Mesothelial cell of epicardium (in vitro differentiated cells): Measurements from ENCODE around the gene ZNF70. TPM values are rescaled to one million over a fixed set of nuclear protein-coding genes. Genes with fewer than 3 reads are reported as not detected.

Experiments
- DNase-seq, 2 experiments: peaks; one replicate each; pipeline ENCODE4 v3.0.0; 2021; ENCODE audit warnings: low spot score in 2 of 2; ENCODE audit not compliant: unreplicated experiment in 2 of 2
- H3K27ac Mint-ChIP-seq: 2 replicates; pipeline ENCODE4 v1.8.0; 2021; ENCODE audit warnings: mixed read lengths
- H3K27me3 Mint-ChIP-seq: 2 replicates; pipeline ENCODE4 v1.8.0; 2021; ENCODE audit warnings: low read depth, mixed read lengths
- H3K36me3 Mint-ChIP-seq: 2 replicates; pipeline ENCODE4 v1.8.0; 2021; ENCODE audit warnings: mixed read lengths
- H3K4me1 Mint-ChIP-seq: 2 replicates; pipeline ENCODE4 v1.8.0; 2021; ENCODE audit warnings: mixed read lengths
- H3K4me3 Mint-ChIP-seq: 2 replicates; pipeline ENCODE4 v1.8.0; 2021; ENCODE audit warnings: mild to moderate bottlenecking, moderate library complexity, mixed read lengths
- H3K9me3 Mint-ChIP-seq: 2 replicates; pipeline ENCODE4 v1.8.0; 2021; ENCODE audit warnings: mixed read lengths
- total RNA-seq: library from RNA; stranded (reverse); gene quantifications from 3 replicates; pipeline ENCODE4 v1.2.1, GENCODE V29; 2021
- TF ChIP-seq, protein P1 (sequence below): fragments of 200-600 bp; sonication (generic); IDR thresholded peaks from one replicate; pipeline ENCODE4 v1.5.0; 2021; ENCODE audit warnings: antibody characterized with exemption; ENCODE audit not compliant: unreplicated experiment

The ZNF70 gene
- total RNA-seq, 1 donor from 2014 or later: 17.8 TPM

DNA sequence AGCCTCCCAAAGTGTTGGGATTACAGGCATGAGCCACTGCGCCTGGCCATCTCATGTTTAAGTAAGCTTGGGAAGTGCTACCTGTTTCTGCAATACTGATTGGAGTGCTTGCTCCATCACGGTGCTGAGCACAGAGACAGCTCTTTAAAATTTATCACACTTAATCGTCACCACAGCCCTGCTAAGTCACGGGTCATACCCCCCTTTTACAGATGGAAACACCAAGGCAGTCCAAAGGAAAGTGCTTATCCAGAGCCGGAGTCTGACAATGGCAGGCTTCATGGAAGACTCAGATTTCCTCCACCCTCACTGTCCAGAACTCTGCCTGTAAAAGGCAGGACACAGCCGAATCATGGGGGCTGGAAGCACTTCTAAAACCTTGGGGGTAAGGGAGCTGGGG, 9.1 kb upstream of the ZNF70 start:
- peaks cover 11% of the 10 kb centered on the region for H3K4me1 Mint-ChIP-seq
- H3K36me3 Mint-ChIP-seq: no peaks in the 10 kb centered on the region
- no peaks in the 10 kb centered on the region for H3K9me3 Mint-ChIP-seq
- H3K27ac Mint-ChIP-seq: no peak overlapping the region
- no peaks in the 10 kb centered on the region for H3K27me3 Mint-ChIP-seq
- TF ChIP-seq, protein P1, sequence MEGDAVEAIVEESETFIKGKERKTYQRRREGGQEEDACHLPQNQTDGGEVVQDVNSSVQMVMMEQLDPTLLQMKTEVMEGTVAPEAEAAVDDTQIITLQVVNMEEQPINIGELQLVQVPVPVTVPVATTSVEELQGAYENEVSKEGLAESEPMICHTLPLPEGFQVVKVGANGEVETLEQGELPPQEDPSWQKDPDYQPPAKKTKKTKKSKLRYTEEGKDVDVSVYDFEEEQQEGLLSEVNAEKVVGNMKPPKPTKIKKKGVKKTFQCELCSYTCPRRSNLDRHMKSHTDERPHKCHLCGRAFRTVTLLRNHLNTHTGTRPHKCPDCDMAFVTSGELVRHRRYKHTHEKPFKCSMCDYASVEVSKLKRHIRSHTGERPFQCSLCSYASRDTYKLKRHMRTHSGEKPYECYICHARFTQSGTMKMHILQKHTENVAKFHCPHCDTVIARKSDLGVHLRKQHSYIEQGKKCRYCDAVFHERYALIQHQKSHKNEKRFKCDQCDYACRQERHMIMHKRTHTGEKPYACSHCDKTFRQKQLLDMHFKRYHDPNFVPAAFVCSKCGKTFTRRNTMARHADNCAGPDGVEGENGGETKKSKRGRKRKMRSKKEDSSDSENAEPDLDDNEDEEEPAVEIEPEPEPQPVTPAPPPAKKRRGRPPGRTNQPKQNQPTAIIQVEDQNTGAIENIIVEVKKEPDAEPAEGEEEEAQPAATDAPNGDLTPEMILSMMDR: no peak
- H3K4me3 Mint-ChIP-seq: no peak overlapping the region
- no peak for DNase-seq

DNA sequence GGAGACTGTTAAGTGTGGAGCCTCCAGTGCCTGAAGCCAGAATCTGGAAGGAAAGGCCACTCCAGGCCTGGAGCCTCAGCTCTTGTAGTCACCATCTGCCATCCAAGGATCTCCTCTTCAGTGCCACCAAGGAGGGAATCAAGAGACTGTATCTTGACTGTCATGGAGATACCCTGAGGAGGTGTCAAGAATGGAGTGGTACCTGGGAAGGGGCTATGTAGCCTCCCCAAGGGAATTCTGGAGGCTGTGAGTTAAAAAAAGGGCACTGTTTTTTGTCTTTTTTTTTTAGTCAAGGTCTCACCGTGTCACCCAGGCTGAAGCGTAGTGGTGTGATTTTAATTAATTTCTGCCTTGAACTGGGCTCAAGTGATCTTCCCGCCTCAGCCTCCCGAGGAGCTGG, 8.7 kb upstream of the ZNF70 start:
- H3K27ac Mint-ChIP-seq: no peak overlapping the region
- H3K36me3 Mint-ChIP-seq: no peaks in the 10 kb centered on the region
- H3K4me1 Mint-ChIP-seq: peaks cover 11% of the 10 kb centered on the region

DNA sequence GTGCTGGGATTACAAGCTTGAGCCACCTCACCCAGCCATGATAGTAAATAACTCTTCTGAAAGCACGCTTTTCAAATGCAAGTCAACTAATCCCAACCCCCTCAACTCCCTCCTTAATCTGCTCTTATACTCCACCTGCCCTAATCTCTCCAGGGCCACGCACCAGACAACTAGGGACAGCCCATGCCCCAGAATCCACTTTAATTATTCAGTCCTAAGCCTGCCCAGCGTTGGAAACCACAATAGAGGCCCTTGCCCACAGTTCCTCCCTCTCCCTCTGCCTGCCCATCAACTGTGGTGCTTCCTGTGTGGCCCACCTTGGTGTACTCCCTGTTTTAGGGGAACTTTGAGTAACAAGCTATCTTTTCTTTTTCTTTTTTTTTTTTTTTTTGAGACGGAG, 6.0 kb upstream of the ZNF70 start:
- Mint-ChIP-seq H3K4me3 (no peak overlapping the region), H3K9me3 (no peaks in the 10 kb centered on the region), H3K4me1 (peaks cover 4% of the 10 kb centered on the region), H3K27ac (no peak overlapping the region), H3K27me3 (no peaks in the 10 kb centered on the region), H3K36me3 (no peaks in the 10 kb centered on the region)
- TF ChIP-seq, protein P1: no peak
- no peak for DNase-seq

More for the DNA sequence above, 8.7 kb upstream of the ZNF70 start:
- no peak overlapping the region for H3K4me3 Mint-ChIP-seq
- H3K9me3 Mint-ChIP-seq: no peaks in the 10 kb centered on the region
- TF ChIP-seq, protein P1: no peak
- DNase-seq: no peak
- no peaks in the 10 kb centered on the region for H3K27me3 Mint-ChIP-seq

DNA sequence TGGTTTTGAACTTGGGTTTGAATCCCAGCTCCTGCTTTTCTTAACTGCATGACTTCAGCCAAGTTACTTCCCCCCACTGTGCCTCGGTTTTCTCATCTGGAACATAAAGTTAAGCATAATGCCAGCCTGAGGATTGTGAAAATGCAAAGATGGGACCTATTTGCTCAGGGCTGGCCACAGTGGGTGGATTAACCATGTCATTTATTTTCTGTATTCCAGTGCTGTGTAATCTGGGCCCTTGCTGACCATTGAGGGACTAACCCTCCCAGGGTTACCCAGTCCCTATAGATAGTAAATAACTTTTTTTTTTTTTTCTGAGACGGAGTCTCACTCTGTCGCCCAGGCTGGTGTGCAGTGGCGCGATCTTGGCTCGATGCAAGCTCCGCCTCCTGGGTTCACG, 4.8 kb upstream of the ZNF70 start:
- Mint-ChIP-seq H3K4me1 (peaks cover 7% of the 10 kb centered on the region), H3K36me3 (no peaks in the 10 kb centered on the region), H3K27me3 (no peaks in the 10 kb centered on the region), H3K4me3 (no peak overlapping the region), H3K27ac (no peak overlapping the region), H3K9me3 (no peaks in the 10 kb centered on the region)
- DNase-seq: no peak
- TF ChIP-seq, protein P1: no peak

DNA sequence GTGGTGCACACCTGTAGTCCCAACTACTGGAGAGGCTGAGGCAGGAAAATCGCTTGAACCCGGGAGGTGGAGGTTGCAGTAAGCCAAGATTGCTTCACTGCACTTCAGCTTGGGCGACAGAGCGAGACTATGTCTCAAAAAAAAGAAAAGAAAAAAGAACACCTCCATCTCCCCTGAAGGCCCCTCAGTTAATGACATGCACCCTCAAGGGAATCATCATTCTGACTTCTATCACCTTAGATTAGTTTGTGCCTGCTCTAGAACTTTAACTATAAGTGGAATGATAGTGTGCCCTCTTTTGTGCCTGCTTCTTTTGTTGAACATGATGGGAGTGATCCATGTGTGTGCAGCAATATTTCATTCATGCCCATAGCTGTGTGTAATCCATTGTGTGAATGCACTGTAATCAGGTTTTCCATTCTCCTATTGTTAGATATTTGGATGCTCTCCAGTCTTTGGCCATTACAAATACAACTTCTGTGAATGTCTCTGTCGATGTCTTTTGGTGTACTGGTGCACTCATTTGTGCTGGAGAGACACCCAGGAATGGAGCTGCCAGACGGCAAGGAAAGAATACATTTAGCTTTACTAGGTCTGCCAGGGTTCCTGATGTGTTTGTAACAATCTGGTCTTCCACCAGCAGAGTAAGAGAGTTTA, 4.2 kb upstream of the ZNF70 start:
- H3K27me3 Mint-ChIP-seq: no peaks in the 10 kb centered on the region
- H3K27ac Mint-ChIP-seq: no peak overlapping the region
- no peak for DNase-seq
- no peak overlapping the region for H3K4me3 Mint-ChIP-seq
- H3K36me3 Mint-ChIP-seq: no peaks in the 10 kb centered on the region
- no peaks in the 10 kb centered on the region for H3K9me3 Mint-ChIP-seq
- TF ChIP-seq, protein P1: no peak
- peaks cover 12% of the 10 kb centered on the region for H3K4me1 Mint-ChIP-seq
